ENCODE data around the gene VSTM2B.

VSTM2B gene

DNA sequence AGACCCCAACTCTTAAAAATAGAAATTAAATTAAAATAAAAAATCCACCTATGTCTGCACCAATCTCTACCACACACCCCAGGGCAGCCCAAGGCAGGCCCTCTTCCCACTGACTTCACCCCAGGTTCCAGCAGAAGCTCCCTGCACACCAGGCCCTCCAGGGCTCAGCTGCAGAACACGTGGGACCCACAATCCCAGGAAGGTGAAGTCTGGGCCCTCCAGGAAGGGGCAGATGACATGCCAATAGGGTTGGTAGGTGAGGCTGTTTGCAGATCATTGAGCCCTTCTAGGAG is 19.2 kb upstream of the VSTM2B start:
- no peak overlapping the region for H3K4me3 ChIP-seq (replicated peaks; ENCODE audit: low read depth, low read length)
- no peak for DNase-seq (ENCODE audit: low read depth)
- no peak for TF ChIP-seq CTCF (IDR thresholded peaks at IDR 0.05; ENCODE audit: low read length, missing control alignments)

GRCh38 chr19:29507081-29507860 is 18.5 kb upstream of the VSTM2B start:
- no peak for TF ChIP-seq CTCF (IDR thresholded peaks at IDR 0.05; ENCODE audit: low read length, missing control alignments)
- DNase-seq (ENCODE audit: low read depth): no peak
- no peak overlapping the region for H3K4me3 ChIP-seq (replicated peaks; ENCODE audit: low read depth, low read length)

- no peak overlapping the region for H3K4me3 ChIP-seq (replicated peaks; ENCODE audit: low read depth, low read length)
- no peak for TF ChIP-seq CTCF (IDR thresholded peaks at IDR 0.05; ENCODE audit: low read length, missing control alignments)
- DNase-seq (ENCODE audit: low read depth): no peak
These were observed 17.6 kb upstream of the VSTM2B start for GRCh38 chr19:29508181-29508580.

DNA sequence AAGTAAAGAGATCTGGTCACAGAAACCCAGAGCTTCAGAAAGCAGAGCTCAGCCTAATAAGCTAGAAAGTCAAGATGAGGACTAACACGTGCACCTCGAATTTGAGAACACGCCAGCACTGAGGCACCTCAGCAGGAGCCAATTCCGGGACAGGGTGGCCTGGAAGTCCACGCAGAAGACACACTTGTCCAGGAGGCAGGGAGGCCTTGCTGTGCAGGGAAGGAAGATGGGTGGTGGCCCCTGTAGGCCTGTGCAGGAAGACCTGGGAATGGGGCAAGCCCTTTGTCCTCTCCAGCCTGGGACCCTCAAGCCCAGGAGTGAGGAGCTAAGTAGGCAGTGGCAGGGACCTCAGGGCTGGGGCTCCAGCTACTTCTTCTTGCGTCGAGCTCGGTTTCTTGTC is 16.3 kb upstream of the VSTM2B start:
- no peak for TF ChIP-seq CTCF (IDR thresholded peaks at IDR 0.05; ENCODE audit: low read length, missing control alignments)
- no peak overlapping the region for H3K4me3 ChIP-seq (replicated peaks; ENCODE audit: low read depth, low read length)
- no peak for DNase-seq (ENCODE audit: low read depth)

GRCh38 chr19:29510701-29511265 is 15.0 kb upstream of the VSTM2B start:
- H3K4me3 ChIP-seq (replicated peaks; ENCODE audit: low read depth, low read length): no peak overlapping the region
- DNase-seq (ENCODE audit: low read depth): no peak
- TF ChIP-seq CTCF (IDR thresholded peaks at IDR 0.05; ENCODE audit: low read length, missing control alignments): no peak

DNA sequence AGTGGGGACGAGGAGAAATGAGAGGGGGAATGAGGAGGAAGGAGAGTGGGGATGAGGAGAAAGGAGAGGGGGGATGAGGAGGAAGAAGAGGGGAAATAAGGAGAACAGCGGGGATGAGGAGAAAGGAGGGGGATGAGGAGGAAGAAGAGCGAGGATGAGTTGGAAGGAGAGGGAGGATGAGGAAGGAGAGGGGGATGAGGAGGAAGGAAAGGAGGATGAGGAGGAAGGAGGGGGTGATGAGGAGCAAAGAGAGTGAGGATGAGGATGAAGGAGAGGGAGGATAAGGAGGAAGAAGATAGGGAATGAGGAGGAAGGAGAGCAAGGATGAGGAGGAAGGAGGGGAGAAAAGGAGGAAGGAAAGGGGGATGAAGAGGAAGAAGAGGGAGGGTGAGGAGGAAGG is 14.0 kb upstream of the VSTM2B start:
- no peak overlapping the region for H3K4me3 ChIP-seq (replicated peaks; ENCODE audit: low read depth, low read length)
- no peak for TF ChIP-seq CTCF (IDR thresholded peaks at IDR 0.05; ENCODE audit: low read length, missing control alignments)
- no peak for DNase-seq (ENCODE audit: low read depth)

DNA sequence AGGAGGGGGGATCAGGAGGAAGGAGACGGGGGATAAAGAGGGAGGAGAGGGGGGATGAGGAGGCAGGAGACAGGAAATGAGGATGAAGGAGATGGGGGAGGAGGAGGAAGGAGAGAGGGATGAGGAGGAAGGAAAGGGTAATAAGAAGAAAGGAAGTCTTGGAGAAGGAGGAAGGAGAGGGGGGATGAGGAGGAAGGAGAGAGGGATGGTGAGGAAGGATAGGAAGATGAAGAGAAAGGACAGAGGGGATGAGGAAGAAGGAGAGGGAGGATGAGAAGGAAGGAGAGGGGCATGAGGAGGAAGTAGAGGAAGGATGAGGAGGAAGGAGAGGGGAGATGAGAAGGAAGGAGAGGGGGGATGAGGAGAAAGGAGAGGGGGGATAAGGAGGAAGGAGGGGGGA is 13.0 kb upstream of the VSTM2B start:
- no peak overlapping the region for H3K4me3 ChIP-seq (replicated peaks; ENCODE audit: low read depth, low read length)
- no peak for TF ChIP-seq CTCF (IDR thresholded peaks at IDR 0.05; ENCODE audit: low read length, missing control alignments)

More for the DNA sequence above, 13.0 kb upstream of the VSTM2B start:
- DNase-seq (ENCODE audit: low read depth): no peak
